H1 (cell line): ENCODE data around the gene NEDD4L. TPM values are rescaled to one million over a fixed set of nuclear protein-coding genes. Genes with fewer than 3 reads are reported as not detected.
A peak's percentile ranks its signal among the peaks of the same experiment; 100 is the strongest.

ENCODE experiments used
- CTCF ChIA-PET: fragments of 300-600 bp; sonication (Branson Sonifier 250); formaldehyde crosslinking; loops from one replicate; lab custom pipeline; 2021; ENCODE audit not compliant: partially characterized antibody; lab: Charles Lee
- POLR2A ChIA-PET: fragments of 300-600 bp; sonication (Branson Sonifier 250); formaldehyde crosslinking; loops from one replicate; lab custom pipeline; 2021; ENCODE audit warnings: inconsistent platforms; ENCODE audit not compliant: partially characterized antibody; lab: Charles Lee
- DNase-seq, 2 experiments: peaks; one replicate each; pipeline versions ENCODE4 v3.0.0 to v3.0.0-alpha.2; 2010 to 2022; ENCODE audit warnings: low spot score in 2 of 2, low read depth in 1 of 2, mixed read lengths in 1 of 2
- FAIRE-seq: peaks from 2 replicates; lab custom pipeline; 2011; peaks lifted over from hg19 to GRCh38; lab: Jason Lieb, UNC
- H2AFZ ChIP-seq: 2 replicates; pipeline ENCODE4 v1.8.1; 2012; ENCODE audit warnings: low read length, inconsistent platforms
- H2AK5ac ChIP-seq: 2 replicates; pipeline ENCODE4 v1.6.1; 2013; ENCODE audit warnings: low read depth, low read length
- H2BK120ac ChIP-seq: replicated peaks from 2 replicates; pipeline ENCODE3; 2013; ENCODE audit warnings: low read depth, low read length, inconsistent platforms
- H2BK12ac ChIP-seq: 2 replicates; pipeline ENCODE4 v1.6.1; 2013; ENCODE audit warnings: low read depth, low read length
- H2BK15ac ChIP-seq: 2 replicates; pipeline ENCODE4 v1.6.1; 2013; ENCODE audit warnings: low read length
- H2BK20ac ChIP-seq: 2 replicates; pipeline ENCODE4 v1.6.1; 2013; ENCODE audit warnings: low read length
- H2BK5ac ChIP-seq: 2 replicates; pipeline ENCODE4 v1.6.1; 2013; ENCODE audit warnings: low read depth, low read length
- H3K14ac ChIP-seq: 2 replicates; pipeline ENCODE4 v1.6.1; 2013; ENCODE audit warnings: inconsistent platforms; ENCODE audit not compliant: insufficient read length
- H3K18ac ChIP-seq: 2 replicates; pipeline ENCODE4 v1.6.1; 2013; ENCODE audit warnings: low read length; ENCODE audit errors: extremely low read depth
- H3K23ac ChIP-seq: 2 replicates; pipeline ENCODE4 v1.6.1; 2013; ENCODE audit warnings: inconsistent platforms; ENCODE audit not compliant: insufficient read length
- H3K23me2 ChIP-seq: 2 replicates; pipeline ENCODE4 v1.6.1; 2013; ENCODE audit warnings: low read depth, low read length
- H3K27ac ChIP-seq: 2 replicates; pipeline ENCODE4 v1.6.1; 2011; ENCODE audit warnings: low read depth, low read length, inconsistent platforms
- H3K27me3 ChIP-seq, 4 experiments: replicated peaks in 1 of 4; 1 replicate in 1 of 4; 2 replicates in 3 of 4; pipeline versions ENCODE4 v1.6.1 to v1.8.1; 2011 to 2013; ENCODE audit warnings: low read length in 3 of 4, mild to moderate bottlenecking in 3 of 4, inconsistent platforms in 2 of 4, mixed read lengths in 2 of 4, moderate library complexity in 1 of 4; ENCODE audit not compliant: control insufficient read depth in 3 of 4, insufficient read depth in 3 of 4; ENCODE audit errors: extremely low read depth in 1 of 4
- H3K36me3 ChIP-seq, 4 experiments: 2 replicates each; pipeline versions ENCODE4 v1.6.1 to v1.8.1; 2011 to 2013; ENCODE audit warnings: mild to moderate bottlenecking in 4 of 4, low read length in 3 of 4, moderate library complexity in 2 of 4, control low read depth in 1 of 4, inconsistent platforms in 1 of 4; ENCODE audit not compliant: insufficient read depth in 4 of 4, control insufficient read depth in 2 of 4
- H3K4ac ChIP-seq: replicated peaks from 2 replicates; pipeline ENCODE3; 2013; ENCODE audit warnings: low read length, low read depth, mixed read lengths, inconsistent platforms; ENCODE audit not compliant: insufficient read length
- H3K4me1 ChIP-seq, 4 experiments: replicated peaks in 1 of 4; 1 replicate in 1 of 4; 2 replicates in 3 of 4; pipeline versions ENCODE4 v1.6.1 to v1.8.1; 2011 to 2013; ENCODE audit warnings: low read length in 3 of 4, inconsistent platforms in 2 of 4, mixed read lengths in 1 of 4; ENCODE audit not compliant: insufficient read depth in 4 of 4, control insufficient read depth in 3 of 4
- H3K4me2 ChIP-seq, 2 experiments: 2 replicates each; pipeline versions ENCODE4 v1.6.1 to v1.8.1; 2011 to 2013; ENCODE audit warnings: low read depth in 2 of 2, low read length in 2 of 2, control low read depth in 1 of 2, inconsistent platforms in 1 of 2, mild to moderate bottlenecking in 1 of 2; ENCODE audit not compliant: insufficient read depth in 1 of 2
- H3K4me3 ChIP-seq, 4 experiments: fragments of 200-600, 300-600 bp in 1 of 4; sonication (generic), shearing (Covaris generic), sonication (Bioruptor Twin) in 1 of 4; 2 replicates each; pipeline versions ENCODE4 v1.5.1 to v1.8.1; 2011 to 2016; ENCODE audit warnings: low read length in 4 of 4, low read depth in 3 of 4, control low read depth in 2 of 4, inconsistent platforms in 2 of 4, mild to moderate bottlenecking in 2 of 4, mixed read lengths in 1 of 4, moderate library complexity in 1 of 4; ENCODE audit not compliant: insufficient read depth in 2 of 4; ENCODE audit errors: extremely low read depth in 1 of 4
- H3K56ac ChIP-seq: replicated peaks from 2 replicates; pipeline ENCODE3; 2013; ENCODE audit warnings: low read depth, mild to moderate bottlenecking, mixed read lengths, low read length, inconsistent platforms; ENCODE audit not compliant: insufficient read length
- H3K79me1 ChIP-seq: 2 replicates; pipeline ENCODE4 v1.6.1; 2013; ENCODE audit warnings: low read depth, low read length, control low read depth
- H3K79me2 ChIP-seq, 2 experiments: 2 replicates each; pipeline versions ENCODE4 v1.6.1 to v1.8.1; 2012 to 2013; ENCODE audit warnings: low read length in 2 of 2, mild to moderate bottlenecking in 2 of 2, inconsistent platforms in 1 of 2; ENCODE audit not compliant: insufficient read depth in 2 of 2, control insufficient read depth in 1 of 2
- H3K9ac ChIP-seq, 4 experiments: replicated peaks in 1 of 4; 1 replicate in 1 of 4; 2 replicates in 3 of 4; pipeline versions ENCODE4 v1.6.1 to v1.8.1; 2011 to 2013; ENCODE audit warnings: low read depth in 3 of 4, low read length in 3 of 4, control low read depth in 2 of 4, mild to moderate bottlenecking in 2 of 4, moderate library complexity in 2 of 4, inconsistent platforms in 1 of 4; ENCODE audit errors: extremely low read depth in 1 of 4
- H3K9me3 ChIP-seq, 2 experiments: 2 replicates each; pipeline versions ENCODE4 v1.6.1 to v1.8.1; 2012 to 2013; ENCODE audit warnings: mild to moderate bottlenecking in 2 of 2, moderate library complexity in 2 of 2, control low read depth in 1 of 2, inconsistent platforms in 1 of 2, low read depth in 1 of 2, low read length in 1 of 2, mixed read lengths in 1 of 2; ENCODE audit not compliant: insufficient read depth in 2 of 2
- H4K20me1 ChIP-seq, 2 experiments: replicated peaks in 1 of 2; 2 replicates each; pipeline versions ENCODE3 to v1.8.1; 2011 to 2013; ENCODE audit warnings: inconsistent platforms in 2 of 2, low read length in 2 of 2, mild to moderate bottlenecking in 1 of 2; ENCODE audit not compliant: insufficient read depth in 2 of 2, control insufficient read depth in 1 of 2
- H4K5ac ChIP-seq: 2 replicates; pipeline ENCODE4 v1.6.1; 2013; ENCODE audit warnings: low read length, low read depth, mixed read lengths, inconsistent platforms; ENCODE audit not compliant: insufficient read length
- H4K8ac ChIP-seq: 2 replicates; pipeline ENCODE4 v1.8.0; 2013; ENCODE audit warnings: mild to moderate bottlenecking, moderate library complexity, low read length, inconsistent platforms; ENCODE audit not compliant: insufficient read depth; ENCODE audit errors: extremely low read depth
- H4K91ac ChIP-seq: replicated peaks from 2 replicates; pipeline ENCODE3; 2013; ENCODE audit warnings: low read length, mixed read lengths, inconsistent platforms; ENCODE audit not compliant: insufficient read length
- GABPA ChIP-seq: IDR thresholded peaks from 2 replicates; pipeline ENCODE4 v1.6.1; 2011; ENCODE audit warnings: mild to moderate bottlenecking, low read length, moderate library complexity, borderline replicate concordance; ENCODE audit not compliant: insufficient read depth
- SRF ChIP-seq: IDR thresholded peaks from 2 replicates; pipeline ENCODE4 v1.6.1; 2011; ENCODE audit warnings: mild to moderate bottlenecking, low read depth, low read length, moderate library complexity
- SUZ12 ChIP-seq: fragments of 200-600 bp; sonication (generic); IDR thresholded peaks from 2 replicates; pipeline ENCODE4 v1.6.1; 2012; ENCODE audit warnings: mild to moderate bottlenecking, inconsistent platforms, low read length, moderate library complexity, mixed read lengths
- WGBS, 2 experiments: shearing (Covaris generic) in 1 of 2; methylation state at CpG; one replicate each; pipeline versions ENCODE4 v1.1.6 to v1.1.7; 2013 to 2015; ENCODE audit warnings: low lambda C conversion rate in 2 of 2, mixed read lengths in 2 of 2, inconsistent platforms in 1 of 2, low coverage in 1 of 2, missing lambda C conversion rate in 1 of 2; ENCODE audit not compliant: insufficient replicate concordance in 2 of 2, insufficient coverage in 1 of 2, insufficient read length in 1 of 2; ENCODE audit errors: extremely low coverage in 1 of 2, missing lambda C conversion rate in 1 of 2; 5-methylcytosine and 5-hydroxymethylcytosine counted together
- polyA plus RNA-seq, 7 experiments: library from polyadenylated mRNA; depleted of rRNA in 3 of 7; stranded (reverse) in 5 of 7; unstranded in 2 of 7; fragments of >200 nt in 5 of 7; fragments of 200-250 nt in 2 of 7; gene quantifications; 1 replicate in 5 of 7; 2 replicates in 1 of 7; 4 replicates in 1 of 7; pipeline versions ENCODE4 v1.2.1 to v1.2.3, GENCODE V29; 2011 to 2013; ENCODE audit warnings: missing spikeins in 2 of 7, mixed read lengths in 2 of 7
- total RNA-seq: library from RNA; stranded (reverse); fragmentation: NEBNext Ultra II Directional; extraction: Animal tissue kit (Norgen Biotek cat#: 25700); gene quantifications from 2 replicates; pipeline ENCODE4 v1.2.1, GENCODE V29; 2021
- TF ChIP-seq, protein P1 (sequence below): IDR thresholded peaks from 2 replicates; pipeline ENCODE4 v1.6.1; 2012; ENCODE audit warnings: inconsistent platforms

Gene NEDD4L
- total and polyA plus RNA-seq, 2 of the 8 experiments (the other 6 are each of a cell fraction or from before 2014, with no cell fraction given): 37.3 to 69.8 TPM

DNA sequence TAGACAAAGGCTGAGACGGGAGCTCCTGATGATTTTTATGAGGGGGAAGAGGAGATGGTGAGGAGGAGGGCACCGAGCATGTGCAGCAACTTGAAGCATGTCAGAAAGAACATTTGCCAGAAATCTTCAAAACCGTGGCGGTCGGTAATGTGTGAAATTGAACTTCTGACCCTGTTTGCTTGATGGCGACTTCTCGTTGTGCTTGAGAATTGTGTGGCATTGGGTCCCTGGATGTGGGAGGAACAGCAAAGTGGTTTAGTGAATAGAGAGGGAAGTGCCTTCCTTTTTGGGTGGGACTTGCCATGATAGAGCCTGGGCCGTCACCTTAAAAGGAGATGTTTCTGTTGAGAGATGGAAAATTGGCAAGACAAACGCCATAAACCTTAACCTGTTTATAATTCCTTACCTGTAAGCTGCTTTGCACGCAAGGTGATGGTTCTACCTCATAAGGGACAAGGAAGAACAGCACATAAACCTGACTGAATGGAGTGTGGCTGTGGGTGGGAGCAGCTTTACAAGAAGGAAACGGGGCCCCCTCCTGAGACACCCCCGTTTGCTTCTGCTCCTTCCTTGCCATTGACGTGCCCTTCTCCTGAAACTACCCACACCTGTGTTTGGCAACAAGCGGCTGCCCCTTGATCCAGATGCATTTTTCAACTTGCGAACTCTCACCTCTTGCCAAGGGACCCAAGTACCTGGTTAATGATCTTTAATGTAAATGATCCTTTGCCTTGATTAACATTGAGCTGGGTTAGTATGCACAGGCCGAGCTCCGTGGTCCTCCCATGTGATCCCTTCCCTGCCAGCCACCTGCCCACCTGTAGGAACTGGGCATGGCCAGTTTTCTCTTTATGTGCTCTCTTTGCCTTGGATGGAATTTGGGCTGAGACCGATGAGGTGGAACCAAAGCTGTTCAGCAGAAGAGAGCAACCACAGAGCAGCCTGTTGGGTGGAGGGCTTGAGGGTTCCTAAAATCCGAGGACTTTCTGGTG is 153.2 kb downstream of the NEDD4L start:
- peaks cover 0 to 70% of the 10 kb centered on the region in 2 experiments; a peak in 3 of 4 replicates for H3K79me2 ChIP-seq
- peak overlapping the region in 2 of 4 experiments; percentile 9 to 72; a peak in 4 of 8 replicates for H3K4me3 ChIP-seq
- FAIRE-seq: peak; percentile 71

More for the DNA sequence above, 153.2 kb downstream of the NEDD4L start:
- Histone ChIP-seq H2BK12ac (peak overlapping the region; percentile 0; the same call in 1 of the 2 replicates), H3K14ac (no peak overlapping the region), H4K5ac (no peak overlapping the region), H2AFZ (no peak overlapping the region), H3K4ac (no peak overlapping the region), H4K8ac (0 out of 2 replicates have a peak overlapping the region, but pooled peaks have one; percentile 60), H2BK20ac (no peak overlapping the region), H2AK5ac (no peak overlapping the region; the same call in 1 of the 2 replicates), H3K56ac (no peak overlapping the region), H3K9ac (no peak overlapping the region; a peak in 1 of 7 replicates), H3K18ac (no peak overlapping the region)
- CTCF ChIA-PET: interaction anchor here (0.9 to 12.2 kb wide), 6 partner anchors 11 to 846 kb away, joined by 3 to 103 read pairs (median 4); no protein-coding TSS in a partner anchor
- TF ChIP-seq SRF: peak; percentile 4; the same call in 1 of the 2 replicates
- TF ChIP-seq GABPA: no peak
- TF ChIP-seq, protein P1, sequence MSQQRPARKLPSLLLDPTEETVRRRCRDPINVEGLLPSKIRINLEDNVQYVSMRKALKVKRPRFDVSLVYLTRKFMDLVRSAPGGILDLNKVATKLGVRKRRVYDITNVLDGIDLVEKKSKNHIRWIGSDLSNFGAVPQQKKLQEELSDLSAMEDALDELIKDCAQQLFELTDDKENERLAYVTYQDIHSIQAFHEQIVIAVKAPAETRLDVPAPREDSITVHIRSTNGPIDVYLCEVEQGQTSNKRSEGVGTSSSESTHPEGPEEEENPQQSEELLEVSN: peak; percentile 46; the same call in 1 of the 2 replicates
- no peak for TF ChIP-seq SUZ12
- TF ChIP-seq, all 59 proteins: peak for 2
- H3K27ac ChIP-seq: no peak overlapping the region; the same call in 1 of the 2 replicates
- no peaks in the 10 kb centered on the region; a peak in 1 of 8 replicates for H3K36me3 ChIP-seq
- no peaks in the 10 kb centered on the region for H3K27me3 ChIP-seq
- DNase-seq: no peak
- peaks cover 6% of the 10 kb centered on the region for H3K79me1 ChIP-seq
- H2BK15ac ChIP-seq: no peak overlapping the region
- no peak overlapping the region for H4K91ac ChIP-seq
- H3K4me1 ChIP-seq: peaks cover 14 to 28% (median 25%) of the 10 kb centered on the region in 4 experiments
- POLR2A ChIA-PET: interaction anchor here (1.1 kb wide), 1 partner anchor 31 kb away, joined by 3 read pairs; no protein-coding TSS in a partner anchor
- no peak overlapping the region for H2BK5ac ChIP-seq
- no peaks in the 10 kb centered on the region for H3K9me3 ChIP-seq
- H2BK120ac ChIP-seq: no peak overlapping the region
- no peaks in the 10 kb centered on the region; the same call in 1 of the 2 replicates for H3K23me2 ChIP-seq
- H3K23ac ChIP-seq: no peak overlapping the region
- no peaks in the 10 kb centered on the region for H4K20me1 ChIP-seq
- H3K4me2 ChIP-seq: peak overlapping the region; percentile 83 to 94
- WGBS, 2 experiments: 71% methylated on average over 18 of the region's 19 CpGs; no CpG with 5 or more reads in 1 of the 2 experiments
